HL-60 (cell line): ENCODE measurements around the gene NEDD4L.

Experiments used
- CTCF ChIP-seq: IDR thresholded peaks from one replicate; pipeline ENCODE4 v1.5.1; 2011; ENCODE audit warnings: low read length, control low read depth, inconsistent platforms; ENCODE audit not compliant: insufficient read depth
- POLR2AphosphoS5 ChIP-seq: IDR thresholded peaks from 2 replicates; pipeline ENCODE4 v1.6.1; 2012; ENCODE audit warnings: low read depth
- SPI1 ChIP-seq: IDR thresholded peaks from 2 replicates; pipeline ENCODE4 v1.6.1; 2012; ENCODE audit warnings: low read depth, mild to moderate bottlenecking, borderline replicate concordance

- TF ChIP-seq CTCF: no peak
- no peak for TF ChIP-seq SPI1
- no peak for TF ChIP-seq POLR2AphosphoS5
Observed at GRCh38 chr18:58010265-58010664, 33.8 kb upstream of the NEDD4L start.
